HCT116 (cell line): Measurements from ENCODE around the gene ERBB4. TPM values are rescaled to one million over a fixed set of nuclear protein-coding genes. Genes with fewer than 3 reads are reported as not detected.

Experiments used
- ATAC-seq: fragments of 200-7000 bp; cut with Tn5 transposase; 2 replicates; pipeline ENCODE4 v1.9.1; 2020; ENCODE audit warnings: mild to moderate bottlenecking, moderate library complexity
- BruUV-seq: library from RNA; stranded (reverse); fragments of 400-500 nt; replicated peaks from 2 replicates; lab custom pipeline; 2021; lab: Mats Ljungman, UMichigan
- CTCF ChIA-PET: fragments of 300-600 bp; sonication (Branson Sonifier 250); formaldehyde crosslinking; loops from one replicate; lab custom pipeline; 2021; ENCODE audit warnings: antibody characterized with exemption; lab: Charles Lee
- POLR2A ChIA-PET: fragments of 300-600, 350-600 bp; sonication (Branson Sonifier 250); formaldehyde crosslinking; loops from one replicate; lab custom pipeline; 2021; ENCODE audit warnings: antibody characterized with exemption; lab: Charles Lee
- RAD21 ChIA-PET, 2 experiments: fragments of 300-600 bp; sonication (Branson Sonifier 250); formaldehyde crosslinking; loops; one replicate each; lab custom pipeline; 2023; ENCODE audit warnings: low total read pairs in 2 of 2; ENCODE audit not compliant: uncharacterized antibody in 2 of 2, unreplicated experiment in 2 of 2, low non-redundant PET in 1 of 2; lab: Charles Lee
- DNase-seq: peaks from one replicate; pipeline ENCODE4 v3.0.0-alpha.2; 2010; ENCODE audit warnings: low read depth, low spot score
- H2AFZ ChIP-seq: fragments of 200-600 bp; shearing (Covaris generic), sonication (generic); 2 replicates; pipeline ENCODE4 v1.6.1; 2017; ENCODE audit warnings: low read depth, mixed run types, mixed read lengths, antibody characterized with exemption, low read length; ENCODE audit not compliant: poor library complexity, severe bottlenecking
- H3K27ac ChIP-seq: 2 replicates; pipeline ENCODE4 v1.5.1; 2012; ENCODE audit warnings: low read depth, low read length
- H3K27me3 ChIP-seq: fragments of 200-600 bp; sonication (generic); 2 replicates; pipeline ENCODE4 v1.6.1; 2016; ENCODE audit warnings: mixed run types, low read length, mixed read lengths; ENCODE audit not compliant: insufficient read depth
- H3K36me3 ChIP-seq, 2 experiments: fragments of 200-500 bp in 1 of 2; fragments of 200-600 bp in 1 of 2; sonication (Bioruptor generic) in 1 of 2; sonication (generic) in 1 of 2; 2 replicates each; pipeline versions ENCODE4 v1.5.1 to v1.6.1; 2014 to 2016; ENCODE audit warnings: low read length in 2 of 2, inconsistent platforms in 1 of 2, mixed read lengths in 1 of 2, mixed run types in 1 of 2; ENCODE audit not compliant: insufficient read depth in 2 of 2, control insufficient read depth in 1 of 2
- H3K4me1 ChIP-seq, 2 experiments: fragments of 200-600 bp in 1 of 2; sonication (generic) in 1 of 2; 2 replicates each; pipeline versions ENCODE4 v1.5.1 to v1.6.1; 2012 to 2017; ENCODE audit warnings: low read length in 2 of 2, inconsistent platforms in 1 of 2, mild to moderate bottlenecking in 1 of 2, mixed read lengths in 1 of 2, mixed run types in 1 of 2, moderate library complexity in 1 of 2; ENCODE audit not compliant: insufficient read depth in 2 of 2, control insufficient read depth in 1 of 2
- H3K4me2 ChIP-seq: fragments of 200-600 bp; sonication (generic); 2 replicates; pipeline ENCODE4 v1.6.1; 2017; ENCODE audit warnings: mixed run types, low read length, mixed read lengths
- H3K4me3 ChIP-seq, 2 experiments: fragments of 200-600 bp in 1 of 2; sonication (generic) in 1 of 2; replicated peaks in 1 of 2; 2 replicates each; pipeline ENCODE4 v1.5.1; 2011 to 2016; ENCODE audit warnings: low read length in 2 of 2, control low read depth in 1 of 2, low read depth in 1 of 2, mild to moderate bottlenecking in 1 of 2, mixed read lengths in 1 of 2, mixed run types in 1 of 2
- H3K79me2 ChIP-seq: fragments of 200-600 bp; sonication (generic); 2 replicates; pipeline ENCODE4 v1.6.1; 2017; ENCODE audit warnings: mild to moderate bottlenecking, mixed run types, low read length, moderate library complexity, mixed read lengths; ENCODE audit not compliant: insufficient read depth
- H3K9ac ChIP-seq: fragments of 200-600 bp; sonication (generic); 2 replicates; pipeline ENCODE4 v1.6.1; 2016; ENCODE audit warnings: low read length, mixed read lengths
- H3K9me2 ChIP-seq: fragments of 200-600 bp; sonication (generic), shearing (Covaris generic); 2 replicates; pipeline ENCODE4 v1.6.1; 2017; ENCODE audit warnings: mixed run types, mild to moderate bottlenecking, moderate library complexity; ENCODE audit not compliant: insufficient read depth
- H3K9me3 ChIP-seq, 2 experiments: fragments of 200-500 bp in 1 of 2; fragments of 200-600 bp in 1 of 2; sonication (Bioruptor generic) in 1 of 2; sonication (generic) in 1 of 2; 2 replicates each; pipeline ENCODE4 v1.6.1; 2014 to 2017; ENCODE audit warnings: low read length in 2 of 2, mixed read lengths in 2 of 2, inconsistent platforms in 1 of 2, low read depth in 1 of 2, mild to moderate bottlenecking in 1 of 2, mixed run types in 1 of 2, moderate library complexity in 1 of 2; ENCODE audit not compliant: control insufficient read depth in 1 of 2, insufficient read depth in 1 of 2
- H4K20me1 ChIP-seq: fragments of 200-600 bp; sonication (generic), shearing (Covaris generic); 2 replicates; pipeline ENCODE4 v1.6.1; 2017; ENCODE audit warnings: mixed run types, mild to moderate bottlenecking, moderate library complexity; ENCODE audit not compliant: insufficient read depth
- CBX3 ChIP-seq: IDR thresholded peaks from 2 replicates; pipeline ENCODE4 v1.6.1; 2012; ENCODE audit warnings: low read depth
- CTCF ChIP-seq, 3 experiments: fragments of 200-600 bp in 1 of 3; sonication (generic) in 1 of 3; IDR thresholded peaks in 2 of 3; conservative IDR thresholded peaks in 1 of 3; 2 replicates each; pipeline ENCODE4 v1.5.1; 2012 to 2017; ENCODE audit warnings: low read depth in 2 of 3, low read length in 2 of 3, antibody characterized with exemption in 1 of 3, borderline replicate concordance in 1 of 3, control low read depth in 1 of 3, mild to moderate bottlenecking in 1 of 3, mixed read lengths in 1 of 3, mixed run types in 1 of 3, moderate library complexity in 1 of 3; ENCODE audit not compliant: insufficient read depth in 1 of 3
- EGR1 ChIP-seq: IDR thresholded peaks from 2 replicates; pipeline ENCODE4 v1.6.1; 2012; ENCODE audit warnings: low read depth
- ELF1 ChIP-seq: IDR thresholded peaks from 2 replicates; pipeline ENCODE4 v1.6.1; 2012; ENCODE audit warnings: low read depth, borderline replicate concordance
- EZH2 ChIP-seq: fragments of 200-600 bp; sonication (generic); IDR thresholded peaks from 2 replicates; pipeline ENCODE4 v1.6.1; 2017; ENCODE audit warnings: antibody characterized with exemption, mixed run types
- EZH2phosphoT487 ChIP-seq: fragments of 200-600 bp; IDR thresholded peaks from 2 replicates; pipeline ENCODE4 v1.6.1; 2018; ENCODE audit warnings: antibody characterized with exemption, borderline replicate concordance
- FOSL1 ChIP-seq: IDR thresholded peaks from 2 replicates; pipeline ENCODE4 v1.6.1; 2012; ENCODE audit warnings: low read depth
- POLR2A ChIP-seq: IDR thresholded peaks from 2 replicates; pipeline ENCODE4 v1.7.0; 2011; ENCODE audit warnings: borderline replicate concordance; ENCODE audit not compliant: insufficient read depth, insufficient read length; ENCODE audit errors: extremely low read depth
- POLR2AphosphoS5 ChIP-seq: IDR thresholded peaks from 2 replicates; pipeline ENCODE4 v1.6.1; 2011; ENCODE audit warnings: mild to moderate bottlenecking, low read depth, low read length, moderate library complexity
- RAD21 ChIP-seq: IDR thresholded peaks from 2 replicates; pipeline ENCODE4 v1.6.1; 2012; ENCODE audit warnings: low read depth, mild to moderate bottlenecking
- SIN3A ChIP-seq: IDR thresholded peaks from 2 replicates; pipeline ENCODE4 v1.6.1; 2012; ENCODE audit warnings: low read depth
- SRF ChIP-seq: IDR thresholded peaks from 2 replicates; pipeline ENCODE4 v1.6.1; 2012; ENCODE audit warnings: low read depth
- TCF7L2 ChIP-seq: IDR thresholded peaks from 2 replicates; pipeline ENCODE4 v1.7.0; 2011; ENCODE audit warnings: borderline replicate concordance, inconsistent platforms; ENCODE audit not compliant: insufficient read depth, insufficient read length; ENCODE audit errors: extremely low read depth
- YY1 ChIP-seq: IDR thresholded peaks from 2 replicates; pipeline ENCODE4 v1.6.1; 2011; ENCODE audit warnings: low read length, low read depth, moderate library complexity, mild to moderate bottlenecking; ENCODE audit not compliant: insufficient replicate concordance; ENCODE audit errors: extremely low read depth
- ZBTB33 ChIP-seq: IDR thresholded peaks from 2 replicates; pipeline ENCODE4 v1.6.1; 2011; ENCODE audit warnings: mild to moderate bottlenecking, low read length, moderate library complexity; ENCODE audit not compliant: insufficient replicate concordance; ENCODE audit errors: extremely low read depth
- ZNF274 ChIP-seq: fragments of 200-500 bp; sonication (Bioruptor generic); IDR thresholded peaks from 2 replicates; pipeline ENCODE4 v1.6.1; 2014; ENCODE audit warnings: mild to moderate bottlenecking, low read depth, low read length, inconsistent platforms
- intact Hi-C: fragments of 100-400 bp; cut with micrococcal nuclease; formaldehyde crosslinking; loops from 2 replicates; pipeline ENCODE4 v1.10.0; 2022
- total RNA-seq: library from RNA; stranded (reverse); gene quantifications from one replicate; pipeline ENCODE4 v1.2.1, GENCODE V29; 2021; ENCODE audit not compliant: unreplicated experiment

ERBB4 gene
- total RNA-seq, 1 experiment from 2014 or later: 0.10 TPM

- no peaks in the 10 kb centered on the region for H3K9me2 ChIP-seq
- no peak overlapping the region for H3K4me2 ChIP-seq
- H3K27me3 ChIP-seq: no peaks in the 10 kb centered on the region
- no TSS peak for BruUV-seq
- no peaks in the 10 kb centered on the region for H3K4me1 ChIP-seq
- ChIA-PET POLR2A (no interaction called here), RAD21 (no interaction called here), CTCF (no interaction called here)
- TF ChIP-seq FOSL1 (no peak), CTCF (IDR thresholded peaks at IDR 0.05 in 2 of 3, conservative IDR thresholded peaks at IDR 0.05 in 1 of 3; ENCODE audit: borderline replicate concordance in 1 of 3, insufficient read depth in 1 of 3, low read depth in 2 of 3, low read length in 2 of 3) (no peak), CBX3 (no peak), EZH2phosphoT487 (no peak), SRF (no peak), YY1 (no peak), EZH2 (no peak), EGR1 (no peak), POLR2A (no peak)
- no peak overlapping the region for H2AFZ ChIP-seq
- H3K27ac ChIP-seq: no peak overlapping the region
- H4K20me1 ChIP-seq: no peaks in the 10 kb centered on the region
- H3K79me2 ChIP-seq: no peaks in the 10 kb centered on the region
- H3K36me3 ChIP-seq: no peaks in the 10 kb centered on the region
- DNase-seq (no peak), ATAC-seq (no peak)
- intact Hi-C loops: no loop called here
- no peak overlapping the region for H3K4me3 ChIP-seq
- no peak overlapping the region for H3K9ac ChIP-seq
- H3K9me3 ChIP-seq: no peaks in the 10 kb centered on the region
Observed at GRCh38 chr2:212042562-212042961, 496.0 kb downstream of the ERBB4 start.

- Histone ChIP-seq H4K20me1 (no peaks in the 10 kb centered on the region), H3K4me1 (no peaks in the 10 kb centered on the region), H3K4me3 (no peak overlapping the region), H3K79me2 (no peaks in the 10 kb centered on the region), H3K9me2 (no peaks in the 10 kb centered on the region), H3K4me2 (no peak overlapping the region), H3K27me3 (no peaks in the 10 kb centered on the region), H2AFZ (no peak overlapping the region), H3K9me3 (no peaks in the 10 kb centered on the region), H3K36me3 (no peaks in the 10 kb centered on the region), H3K27ac (no peak overlapping the region), H3K9ac (no peak overlapping the region)
- intact Hi-C loops: no loop called here
- CTCF ChIA-PET: no interaction called here
- POLR2A ChIA-PET: no interaction called here
- BruUV-seq: no TSS peak
- DNase-seq: no peak
- RAD21 ChIA-PET: no interaction called here
- ATAC-seq: no peak
- TF ChIP-seq RAD21 (no peak), TCF7L2 (no peak), ZNF274 (no peak), SIN3A (no peak), POLR2AphosphoS5 (no peak), ELF1 (no peak), ZBTB33 (no peak), YY1 (no peak)
Observed at GRCh38 chr2:212037062-212037461, 501.5 kb downstream of the ERBB4 start.
